Tibial nerve (tissue), 4 donors: ENCODE results near the gene POU6F2. TPM values are rescaled to one million over a fixed set of nuclear protein-coding genes. Genes with fewer than 3 reads are reported as not detected.
A peak's percentile ranks its signal among the peaks of the same experiment; 100 is the strongest.

Source experiments
- DNase-seq, 2 donors: peaks; one replicate each; pipeline ENCODE4 v3.0.0-alpha.2; 2019; ENCODE audit warnings: low spot score in 2 of 2
- H3K27ac ChIP-seq, 4 donors: fragments of 200-600 bp; sonication (generic) in 3 of 4; one replicate each; pipeline ENCODE4 v1.5.1; 2017 to 2019; ENCODE audit warnings: mild to moderate bottlenecking in 1 of 4
- H3K27me3 ChIP-seq, 2 donors: fragments of 200-600 bp; sonication (generic) in 1 of 2; one replicate each; pipeline versions ENCODE4 v1.5.1 to v1.6.0; 2017 to 2019
- H3K36me3 ChIP-seq, 3 donors: fragments of 200-600 bp; sonication (generic); one replicate each; pipeline ENCODE4 v1.5.1; 2018 to 2019
- H3K4me1 ChIP-seq, 4 donors: fragments of 200-600 bp; sonication (generic) in 3 of 4; one replicate each; pipeline ENCODE4 v1.5.1; 2017 to 2019
- H3K4me3 ChIP-seq, 4 donors: fragments of 200-600 bp; sonication (generic) in 3 of 4; one replicate each; pipeline ENCODE4 v1.5.1; 2017 to 2019; ENCODE audit warnings: mild to moderate bottlenecking in 1 of 4, moderate library complexity in 1 of 4
- H3K9me3 ChIP-seq, 4 donors: fragments of 200-600 bp; sonication (generic) in 3 of 4; one replicate each; pipeline ENCODE4 v1.5.1; 2017 to 2019
- CTCF ChIP-seq, 5 experiments: fragments of 200-600 bp in 3 of 5; fragments of 450-650 bp in 2 of 5; sonication (generic) in 3 of 5; IDR thresholded peaks; one replicate each; pipeline ENCODE4 v1.5.1; 2016 to 2019; ENCODE audit warnings: antibody characterized with exemption in 5 of 5, mild to moderate bottlenecking in 3 of 5, moderate library complexity in 2 of 5
- EP300 ChIP-seq, 2 donors: sonication (generic); formaldehyde crosslinking; IDR thresholded peaks; one replicate each; pipeline ENCODE4 v1.6.1; 2017; ENCODE audit warnings: antibody characterized with exemption in 2 of 2, mild to moderate bottlenecking in 1 of 2
- POLR2A ChIP-seq, 2 donors: fragments of 450-650 bp; IDR thresholded peaks; one replicate each; pipeline ENCODE4 v1.6.1; 2017; ENCODE audit warnings: antibody characterized with exemption in 2 of 2, mild to moderate bottlenecking in 2 of 2, moderate library complexity in 2 of 2
- WGBS, 2 donors: methylation state at CpG; one replicate each; pipeline ENCODE4 v1.1.5; 2018; 5-methylcytosine and 5-hydroxymethylcytosine counted together
- total RNA-seq, 4 donors: library from RNA; depleted of rRNA; stranded (reverse); fragments of >200 nt; gene quantifications; one replicate each; pipeline ENCODE4 v1.1.0, GENCODE V29; 2016

POU6F2 gene
- total RNA-seq, 4 donors from 2014 or later, result 0.21 to 1.8 (median 1.3) TPM

DNA sequence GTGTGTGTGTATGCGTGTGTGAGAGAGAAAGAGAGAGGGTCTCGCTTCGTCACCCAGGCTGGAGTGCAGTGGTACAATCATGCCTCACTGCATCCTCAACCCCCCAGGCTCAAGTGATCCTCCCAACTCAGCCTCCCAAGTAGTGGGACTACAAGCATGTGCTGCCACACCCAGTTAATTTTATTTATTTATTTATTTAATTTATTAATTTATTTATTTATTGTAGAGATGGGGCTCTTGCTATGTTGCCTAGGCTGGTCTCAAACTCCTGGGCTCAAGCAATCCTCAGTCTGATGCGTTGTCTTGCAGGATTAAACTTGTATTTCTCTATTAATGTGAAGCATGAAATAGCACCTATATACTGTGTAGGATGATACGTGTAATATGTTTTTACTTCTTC lies 21.8 kb upstream of the POU6F2 start:
- WGBS, 2 donors, result 73 to 89% methylated on average over 5 of the region's 5 CpGs
- Histone ChIP-seq H3K36me3 (no peaks in the 10 kb centered on the region), H3K4me1 (no peaks in the 10 kb centered on the region), H3K27me3 (no peaks in the 10 kb centered on the region), H3K27ac (no peak overlapping the region), H3K4me3 (no peak overlapping the region), H3K9me3 (no peaks in the 10 kb centered on the region)
- DNase-seq, result no peak
- no peak for TF ChIP-seq CTCF (IDR thresholded peaks at IDR 0.05)
- TF ChIP-seq EP300 (IDR thresholded peaks at IDR 0.05), result no peak
- no peak for TF ChIP-seq POLR2A (IDR thresholded peaks at IDR 0.05)

DNA sequence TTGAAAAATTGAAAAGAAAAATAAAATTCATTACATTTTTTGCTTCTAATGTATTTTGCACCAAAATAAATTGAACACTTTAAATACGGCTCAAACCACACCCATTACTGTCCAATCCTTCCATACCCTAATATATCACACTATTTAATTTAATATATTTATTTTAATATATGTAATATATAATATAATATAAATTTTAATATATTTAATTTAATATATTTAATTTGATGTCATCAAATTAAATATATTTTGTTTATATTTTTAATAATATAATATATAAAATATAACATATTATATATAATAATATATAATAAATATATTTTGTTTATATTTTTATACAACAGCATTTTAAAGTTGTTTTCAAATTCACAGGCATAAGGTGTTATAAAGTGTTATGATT lies 15.7 kb upstream of the POU6F2 start:
- WGBS, 2 donors, result 99 to 100% methylated on average over 1 of the region's 1 CpG
- TF ChIP-seq EP300 (IDR thresholded peaks at IDR 0.05), result no peak
- no peak for TF ChIP-seq CTCF (IDR thresholded peaks at IDR 0.05)
- no peak for TF ChIP-seq POLR2A (IDR thresholded peaks at IDR 0.05)

DNA sequence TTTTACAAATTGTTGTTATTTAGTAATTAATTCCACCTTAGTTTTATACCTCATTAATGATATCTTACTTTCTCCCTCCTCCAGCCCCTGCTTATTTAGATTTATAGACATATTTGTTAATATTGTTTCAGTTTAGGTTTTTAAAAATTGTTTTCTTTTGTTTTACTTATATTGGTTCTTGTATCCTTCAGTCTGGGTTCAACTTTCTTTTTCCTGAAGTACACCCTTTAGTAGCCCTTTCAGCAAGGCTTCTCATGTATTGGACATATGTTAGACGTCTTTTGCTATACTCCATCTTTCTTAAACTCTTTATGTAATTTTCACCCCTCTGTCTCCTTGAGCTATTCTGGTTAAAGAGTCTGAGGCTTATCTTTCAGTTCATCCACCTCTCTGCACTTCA lies 12.8 kb upstream of the POU6F2 start:
- no peak overlapping the region for H3K4me3 ChIP-seq
- 79 to 80% methylated on average over 1 of the region's 1 CpG for WGBS, 2 donors
- peaks cover 0 to 13% (median 2%) of the 10 kb centered on the region in 4 donors for H3K9me3 ChIP-seq
- no peak for DNase-seq
- no peaks in the 10 kb centered on the region for H3K36me3 ChIP-seq
- H3K4me1 ChIP-seq, result no peaks in the 10 kb centered on the region
- TF ChIP-seq POLR2A (IDR thresholded peaks at IDR 0.05) (no peak), CTCF (IDR thresholded peaks at IDR 0.05) (no peak), EP300 (IDR thresholded peaks at IDR 0.05) (no peak)
- no peak overlapping the region for H3K27ac ChIP-seq
- H3K27me3 ChIP-seq, result no peaks in the 10 kb centered on the region

More for the DNA sequence above, 15.7 kb upstream of the POU6F2 start:
- no peak overlapping the region for H3K27ac ChIP-seq
- no peaks in the 10 kb centered on the region for H3K36me3 ChIP-seq
- no peak for DNase-seq
- no peaks in the 10 kb centered on the region for H3K4me1 ChIP-seq
- no peak overlapping the region for H3K4me3 ChIP-seq
- peaks cover 0 to 13% (median 2%) of the 10 kb centered on the region in 4 donors for H3K9me3 ChIP-seq
- no peaks in the 10 kb centered on the region for H3K27me3 ChIP-seq

- WGBS, 2 donors, result 72 to 76% methylated on average over 4 of the region's 4 CpGs
- Histone ChIP-seq H3K9me3 (no peaks in the 10 kb centered on the region), H3K4me3 (no peak overlapping the region), H3K27ac (no peak overlapping the region), H3K27me3 (peaks cover 0 to 11% of the 10 kb centered on the region in 2 donors), H3K36me3 (no peaks in the 10 kb centered on the region), H3K4me1 (peaks cover 0 to 10% (median 0%) of the 10 kb centered on the region in 4 donors)
- DNase-seq, result no peak
- no peak for TF ChIP-seq EP300 (IDR thresholded peaks at IDR 0.05)
- no peak for TF ChIP-seq POLR2A (IDR thresholded peaks at IDR 0.05)
- TF ChIP-seq CTCF (IDR thresholded peaks at IDR 0.05), result no peak
Measured at GRCh38 chr7:38973760-38974159, 3.9 kb upstream of the POU6F2 start.

DNA sequence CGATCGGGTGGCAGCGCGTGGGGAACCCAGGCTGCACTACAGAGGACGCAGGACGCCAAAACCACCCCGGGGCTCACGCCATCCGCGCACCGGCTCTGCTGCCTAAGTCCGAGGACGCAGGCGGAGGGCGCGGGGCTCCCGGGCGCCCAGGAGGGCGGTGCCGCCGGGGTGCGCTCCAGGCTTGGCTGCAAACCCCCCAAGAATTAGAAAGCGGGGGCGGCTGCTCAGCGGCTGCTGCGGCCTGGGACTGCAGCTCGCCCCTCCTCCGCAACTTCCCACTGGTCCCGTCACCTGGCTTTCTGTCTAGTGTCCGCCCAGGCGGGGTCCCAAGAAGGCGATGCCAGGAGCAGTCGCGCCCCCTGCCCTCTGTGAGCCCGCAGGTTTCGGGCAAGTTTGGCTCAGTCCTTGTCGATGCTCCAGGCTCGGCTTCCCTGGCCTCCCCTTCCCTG lies 1.7 kb upstream of the POU6F2 start:
- Histone ChIP-seq H3K36me3 (no peaks in the 10 kb centered on the region), H3K4me3 (peak overlapping the region in 3 of 4 donors; percentile 13 to 50 (median 28)), H3K4me1 (peaks cover 0 to 10% (median 0%) of the 10 kb centered on the region in 4 donors), H3K9me3 (no peaks in the 10 kb centered on the region), H3K27me3 (peaks cover 0 to 11% of the 10 kb centered on the region in 2 donors), H3K27ac (no peak overlapping the region)
- WGBS, 2 donors, result 4 to 5% methylated on average over 11 to 27 of the region's 38 CpGs
- DNase-seq, result no peak
- TF ChIP-seq CTCF (IDR thresholded peaks at IDR 0.05), result no peak
- no peak for TF ChIP-seq EP300 (IDR thresholded peaks at IDR 0.05)
- no peak for TF ChIP-seq POLR2A (IDR thresholded peaks at IDR 0.05)
